GM12891 (cell line): ENCODE measurements around the gene STH.

ENCODE experiments used
- DNase-seq: peaks from one replicate; pipeline ENCODE4 v3.0.0; 2011; ENCODE audit warnings: low spot score; ENCODE audit not compliant: insufficient read length
- FAIRE-seq: peaks from 2 replicates; lab custom pipeline; 2011; peaks lifted over from hg19 to GRCh38; lab: Jason Lieb, UNC
- PAX5 ChIP-seq: IDR thresholded peaks from 2 replicates; pipeline ENCODE4 v1.6.1; 2011; ENCODE audit warnings: low read length, moderate library complexity, mild to moderate bottlenecking; ENCODE audit not compliant: insufficient read depth, severe bottlenecking
- POLR2A ChIP-seq: IDR thresholded peaks from 2 replicates; pipeline ENCODE4 v1.6.1; 2011; ENCODE audit warnings: low read depth, low read length, control low read depth
- POLR2AphosphoS5 ChIP-seq: IDR thresholded peaks from 2 replicates; pipeline ENCODE4 v1.6.1; 2011; ENCODE audit warnings: low read depth, low read length, control low read depth
- POU2F2 ChIP-seq: IDR thresholded peaks from 2 replicates; pipeline ENCODE4 v1.6.1; 2011; ENCODE audit warnings: low read depth, mild to moderate bottlenecking, control low read depth, low read length, moderate library complexity
- SPI1 ChIP-seq: IDR thresholded peaks from 2 replicates; pipeline ENCODE4 v1.6.1; 2011; ENCODE audit warnings: low read depth, low read length, control low read depth
- TAF1 ChIP-seq: IDR thresholded peaks from 2 replicates; pipeline ENCODE4 v1.6.1; 2011; ENCODE audit warnings: low read depth, low read length, control low read depth

STH gene

GRCh38 chr17:46023783-46024388 is 24.8 kb downstream of the STH start:
- FAIRE-seq (no peak), DNase-seq (no peak)

GRCh38 chr17:46024590-46024989 is 25.5 kb downstream of the STH start:
- DNase-seq, result no peak
- FAIRE-seq, result no peak
- TF ChIP-seq PAX5 (no peak), POLR2AphosphoS5 (no peak), POU2F2 (no peak), TAF1 (no peak), POLR2A (no peak), SPI1 (no peak)

More at GRCh38 chr17:46023783-46024388, 24.8 kb downstream of the STH start:
- TF ChIP-seq POLR2AphosphoS5, result no peak
- TF ChIP-seq POLR2A, result no peak
- no peak for TF ChIP-seq PAX5
- no peak for TF ChIP-seq TAF1
- TF ChIP-seq POU2F2, result no peak

- TF ChIP-seq POLR2AphosphoS5 (no peak), TAF1 (no peak), POLR2A (no peak), PAX5 (no peak), SPI1 (no peak), POU2F2 (no peak)
- FAIRE-seq, result no peak
- DNase-seq, result no peak
Observed at GRCh38 chr17:46025060-46025459, 26.0 kb downstream of the STH start.

GRCh38 chr17:46025510-46026165 is 26.6 kb downstream of the STH start:
- FAIRE-seq, result no peak
- TF ChIP-seq TAF1, result no peak
- TF ChIP-seq POLR2A, result no peak
- TF ChIP-seq SPI1, result no peak
- TF ChIP-seq POU2F2, result no peak
- no peak for TF ChIP-seq PAX5
- TF ChIP-seq POLR2AphosphoS5, result no peak; the same call in 1 of the 2 replicates
- DNase-seq, result no peak

GRCh38 chr17:46026166-46027047 is 27.4 kb downstream of the STH start:
- FAIRE-seq, result peak; percentile 5
- no peak for DNase-seq
- TF ChIP-seq PAX5 (no peak), POLR2AphosphoS5 (no peak), SPI1 (no peak), TAF1 (no peak), POU2F2 (no peak), POLR2A (no peak)

- DNase-seq (no peak), FAIRE-seq (peak; percentile 71)
- TF ChIP-seq PAX5, result no peak
- TF ChIP-seq POLR2AphosphoS5, result no peak; the same call in 1 of the 2 replicates
- TF ChIP-seq SPI1, result no peak
- TF ChIP-seq TAF1, result no peak
- TF ChIP-seq POU2F2, result no peak
- no peak for TF ChIP-seq POLR2A
Observed at GRCh38 chr17:46027048-46027975, 28.3 kb downstream of the STH start.

GRCh38 chr17:46027976-46028325 is 28.9 kb downstream of the STH start:
- FAIRE-seq, result no peak
- DNase-seq, result no peak
- TF ChIP-seq POLR2AphosphoS5 (no peak), PAX5 (no peak), TAF1 (no peak), SPI1 (no peak), POLR2A (no peak), POU2F2 (no peak)

- DNase-seq (no peak), FAIRE-seq (no peak)
- TF ChIP-seq PAX5 (no peak), SPI1 (no peak), POLR2A (no peak), POU2F2 (no peak), TAF1 (no peak), POLR2AphosphoS5 (no peak)
Observed at GRCh38 chr17:46028374-46028773, 29.3 kb downstream of the STH start.
